TTC549 (cell line): ENCODE measurements around the gene AVPR1B.
"Not testable (repeated sequence)": the region's sequence is repeated elsewhere in the genome, so short reads cannot be mapped to it uniquely, and the experiment has no call there.

Source experiments
- FAIRE-seq: peaks from 2 replicates; lab custom pipeline; 2012; peaks lifted over from hg19 to GRCh38; lab: Jason Lieb, UNC

AVPR1B gene

DNA sequence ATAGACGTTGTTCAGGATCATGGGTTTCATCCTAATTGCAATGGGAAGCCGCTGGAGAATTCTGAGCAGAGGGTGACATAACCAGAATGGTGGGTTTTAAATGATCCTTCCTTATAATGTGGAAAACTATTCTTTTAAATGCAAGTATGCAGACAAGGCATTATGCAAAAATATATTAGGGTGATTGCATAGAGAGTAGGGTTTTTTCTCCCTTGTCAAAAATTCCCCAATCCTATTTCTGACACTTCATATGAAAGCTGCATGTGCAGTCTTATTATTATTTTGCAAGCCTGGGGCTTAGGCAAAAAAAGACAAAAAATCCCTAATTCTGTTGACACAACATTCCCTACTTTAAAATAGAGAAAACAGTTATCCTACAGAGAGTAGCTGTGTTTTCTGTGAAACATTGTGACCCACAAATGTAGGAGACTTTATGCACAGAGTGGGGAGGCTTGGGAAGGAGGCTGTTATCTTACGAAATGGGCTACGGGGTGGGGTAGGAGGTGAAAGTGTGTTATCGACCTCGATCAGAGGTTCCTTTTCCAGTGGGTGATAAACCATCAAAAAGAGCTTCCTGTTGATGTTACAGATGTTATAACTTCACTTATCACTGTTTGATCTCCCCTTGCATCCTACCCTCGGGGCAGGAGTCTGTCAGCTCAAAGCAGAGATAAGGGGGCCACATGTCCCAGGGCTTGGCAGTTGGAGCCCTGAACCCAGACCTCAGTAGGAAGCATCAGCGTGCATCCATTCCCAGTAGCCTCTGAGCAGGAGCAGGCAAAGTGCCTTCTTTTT lies 37.0 kb downstream of the AVPR1B start:
- FAIRE-seq = no peak

DNA sequence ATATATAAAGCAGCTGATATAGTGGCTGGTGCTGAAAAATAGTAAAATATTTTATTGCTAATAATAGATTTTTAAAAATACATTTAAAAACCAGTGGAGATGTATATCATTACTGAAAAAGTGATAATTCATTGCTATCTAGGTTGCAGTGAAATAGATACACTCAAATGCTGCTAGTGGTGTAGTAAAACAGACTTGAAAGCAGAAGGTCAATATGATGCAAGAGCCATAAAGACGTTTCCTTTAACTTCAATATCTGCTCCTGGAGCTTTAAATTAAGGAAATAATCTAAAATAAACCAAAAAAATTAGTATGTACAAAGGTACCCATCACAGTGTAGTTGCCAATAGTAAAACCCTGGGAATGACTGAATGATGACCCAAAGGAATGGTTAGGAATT lies 38.1 kb downstream of the AVPR1B start:
- FAIRE-seq = no peak

GRCh38 chr1:206075786-206076755 lies 41.1 kb downstream of the AVPR1B start:
- no peak for FAIRE-seq

DNA sequence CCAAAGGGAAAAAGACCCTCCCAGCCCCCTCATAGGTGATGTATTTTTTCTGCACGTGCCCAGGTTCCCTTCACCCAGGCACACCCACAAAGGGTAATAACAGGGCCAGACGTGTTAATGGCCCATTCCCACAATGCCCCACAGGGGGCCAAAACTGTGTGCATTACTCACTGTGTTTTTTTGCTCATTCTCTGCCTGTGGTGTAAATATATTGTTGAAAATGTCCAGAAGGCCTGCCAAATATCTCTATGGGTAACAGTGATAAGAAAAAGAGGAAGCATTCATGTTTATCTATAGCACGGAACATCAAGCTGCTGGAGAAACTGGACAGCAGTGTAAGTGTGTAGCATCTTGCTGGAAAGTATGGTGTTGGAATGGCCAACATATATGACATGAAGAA lies 42.3 kb downstream of the AVPR1B start:
- FAIRE-seq = no peak

- no peak for FAIRE-seq
Measured at GRCh38 chr1:206070627-206071304, 46.4 kb downstream of the AVPR1B start.

DNA sequence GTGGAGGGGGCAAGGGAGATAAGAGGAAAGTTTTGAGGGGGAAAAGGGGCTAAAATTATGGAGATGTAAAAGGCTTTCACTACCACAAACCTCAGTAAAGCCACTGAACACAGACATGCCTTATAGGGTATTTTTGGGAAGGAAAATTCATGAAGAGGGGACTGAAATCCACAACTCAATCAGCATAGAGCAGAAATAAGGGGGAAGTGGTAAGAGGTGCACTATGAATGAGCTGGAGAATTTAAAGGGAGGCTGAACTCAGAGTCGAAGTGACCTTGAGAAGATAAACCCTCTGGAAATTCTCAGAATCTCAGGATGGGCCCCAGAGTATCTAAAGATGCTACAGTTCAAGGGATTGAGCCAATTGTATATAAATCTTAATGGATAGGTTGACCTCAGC lies 48.9 kb downstream of the AVPR1B start:
- FAIRE-seq = no peak

DNA sequence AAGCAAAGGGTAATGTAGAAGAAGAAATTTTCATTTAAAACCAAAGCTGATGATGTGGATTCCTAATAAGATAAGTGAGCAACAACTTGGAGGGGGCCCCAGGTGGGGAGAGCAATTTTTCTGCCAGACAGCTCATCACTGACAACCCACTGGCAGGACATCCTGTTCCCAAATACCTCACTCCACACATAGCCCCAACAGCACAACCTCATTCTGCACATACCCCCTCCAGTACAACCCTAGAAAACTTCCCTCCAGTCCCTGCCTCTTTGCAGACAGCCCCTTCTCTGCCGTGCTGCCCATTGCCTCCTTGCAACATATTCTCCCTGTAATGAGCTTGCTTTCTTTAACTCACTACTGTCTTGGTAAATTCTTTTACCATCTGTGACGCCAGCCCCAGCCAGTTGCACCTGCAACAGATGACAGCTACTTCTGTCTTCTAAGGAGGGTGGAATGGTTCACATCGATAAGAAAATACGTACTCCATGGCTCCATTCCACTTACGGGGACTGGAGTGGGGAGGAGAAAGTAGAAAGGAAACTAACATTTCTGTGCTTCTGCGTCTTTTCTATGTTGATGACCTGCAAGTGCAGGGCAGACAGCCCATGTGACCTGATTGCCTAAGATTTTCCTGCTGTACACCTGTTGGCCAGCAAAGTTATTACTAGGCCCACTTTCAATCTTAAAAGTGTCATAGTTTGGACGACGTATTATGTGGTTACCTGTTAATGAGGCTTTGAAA lies 49.5 kb downstream of the AVPR1B start:
- FAIRE-seq = no peak

- FAIRE-seq = no peak
Measured at GRCh38 chr1:206066479-206067171, 50.6 kb downstream of the AVPR1B start.

DNA sequence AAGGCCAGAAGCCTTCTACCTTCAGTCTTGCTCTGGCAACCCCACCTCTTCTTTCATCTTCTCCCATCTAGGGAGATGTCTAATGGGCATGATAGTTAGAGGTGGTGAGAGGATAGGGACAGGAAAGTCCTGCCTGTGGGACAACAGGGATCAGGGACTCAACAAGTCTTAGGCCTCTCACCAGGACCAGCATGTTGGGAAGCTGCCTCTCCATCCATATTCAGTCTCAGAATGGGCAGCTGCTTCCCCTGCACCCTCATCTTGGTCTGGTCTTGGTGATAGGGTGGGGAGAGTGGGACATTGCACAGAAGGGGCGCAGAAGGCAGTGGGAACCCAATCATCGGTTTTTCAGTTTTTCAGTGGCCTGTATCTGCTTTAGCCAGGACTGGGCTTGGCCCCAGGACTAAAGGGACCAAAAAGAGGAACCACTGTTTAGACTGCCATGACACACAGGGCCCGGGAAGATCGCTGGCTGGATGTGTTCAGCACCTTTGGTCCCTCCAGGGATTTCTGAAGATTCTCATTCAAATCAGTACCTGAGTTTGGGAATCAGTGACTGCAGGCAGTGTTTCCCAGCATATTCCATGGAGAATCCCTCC lies 51.5 kb downstream of the AVPR1B start:
- no peak for FAIRE-seq

- FAIRE-seq = not testable (repeated sequence)
Measured at GRCh38 chr1:206064501-206064900, 52.7 kb downstream of the AVPR1B start.

GRCh38 chr1:206064001-206064400 lies 53.2 kb downstream of the AVPR1B start:
- FAIRE-seq = not testable (repeated sequence)

DNA sequence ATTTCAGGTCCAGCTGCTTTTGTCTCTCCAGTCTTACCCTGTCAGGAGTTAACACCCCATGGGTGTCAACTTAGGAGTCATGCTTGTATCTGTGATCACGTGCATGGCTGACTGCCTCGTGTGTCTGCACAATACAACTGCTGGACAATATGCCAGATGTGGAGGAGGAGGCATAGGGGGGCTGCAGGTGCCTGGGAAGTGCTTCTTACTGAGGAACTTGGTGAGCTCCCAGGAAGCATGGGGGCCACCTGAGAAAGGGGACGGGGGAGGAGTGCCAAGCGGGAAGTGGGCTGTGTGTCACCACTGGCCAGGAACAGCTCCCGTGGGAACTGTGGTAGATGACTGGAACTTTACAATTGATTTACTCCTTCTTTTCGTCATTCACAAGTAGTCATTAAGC lies 54.7 kb downstream of the AVPR1B start:
- no peak for FAIRE-seq

DNA sequence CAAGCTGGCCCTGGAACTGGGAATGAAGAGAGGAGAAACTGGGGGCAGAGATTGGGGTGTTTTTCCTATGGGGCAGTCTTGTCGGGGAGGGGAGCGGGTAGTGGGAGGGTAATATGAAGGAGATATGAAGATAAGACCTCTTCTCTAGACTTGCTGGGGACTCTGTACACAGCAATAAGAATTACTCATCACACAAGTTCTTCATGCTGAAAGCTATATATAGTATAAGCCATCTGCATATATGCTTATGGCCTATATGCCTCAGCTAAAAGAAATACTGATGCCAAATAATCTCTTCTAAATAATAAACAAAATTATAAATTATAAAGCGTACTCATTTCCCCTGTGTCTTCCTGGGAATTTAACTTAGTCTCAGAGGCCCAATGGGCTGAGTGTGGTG lies 56.3 kb downstream of the AVPR1B start:
- no peak for FAIRE-seq
